Measurements from ENCODE around the gene SIPA1L3. TPM values are rescaled to one million over a fixed set of nuclear protein-coding genes. Genes with fewer than 3 reads are reported as not detected.
"Not testable (repeated sequence)": the region's sequence is repeated elsewhere in the genome, so short reads cannot be mapped to it uniquely, and the experiment has no call there.

The SIPA1L3 gene
- total RNA-seq, 1 donor from 2014 or later, result 77.2 TPM

DNA sequence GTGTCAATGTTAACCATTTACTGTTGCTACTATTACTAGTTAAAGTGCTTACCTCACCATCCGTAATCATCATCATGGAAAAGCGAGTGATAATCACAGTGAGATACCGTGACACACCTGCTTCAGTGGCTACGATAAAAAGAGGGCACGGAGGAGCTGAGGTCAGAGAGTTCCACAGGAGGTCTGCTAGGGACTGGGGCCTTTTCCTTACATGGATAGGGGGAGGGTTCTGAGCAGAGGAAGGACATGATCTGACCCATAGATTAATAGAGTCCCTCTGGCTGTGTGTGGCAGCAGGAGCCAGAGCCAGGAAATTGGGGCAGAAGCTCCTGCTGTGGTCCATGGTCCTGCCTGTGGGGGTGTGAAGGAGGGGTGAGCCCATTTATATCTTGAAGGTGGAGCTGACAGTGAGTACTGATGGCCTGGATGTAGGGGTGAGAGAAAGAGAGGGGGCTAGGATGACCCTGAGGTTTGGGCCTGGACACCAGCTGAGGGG is 136.7 kb downstream of the SIPA1L3 start:
- no peak for DNase-seq (ENCODE audit: low read depth)

DNA sequence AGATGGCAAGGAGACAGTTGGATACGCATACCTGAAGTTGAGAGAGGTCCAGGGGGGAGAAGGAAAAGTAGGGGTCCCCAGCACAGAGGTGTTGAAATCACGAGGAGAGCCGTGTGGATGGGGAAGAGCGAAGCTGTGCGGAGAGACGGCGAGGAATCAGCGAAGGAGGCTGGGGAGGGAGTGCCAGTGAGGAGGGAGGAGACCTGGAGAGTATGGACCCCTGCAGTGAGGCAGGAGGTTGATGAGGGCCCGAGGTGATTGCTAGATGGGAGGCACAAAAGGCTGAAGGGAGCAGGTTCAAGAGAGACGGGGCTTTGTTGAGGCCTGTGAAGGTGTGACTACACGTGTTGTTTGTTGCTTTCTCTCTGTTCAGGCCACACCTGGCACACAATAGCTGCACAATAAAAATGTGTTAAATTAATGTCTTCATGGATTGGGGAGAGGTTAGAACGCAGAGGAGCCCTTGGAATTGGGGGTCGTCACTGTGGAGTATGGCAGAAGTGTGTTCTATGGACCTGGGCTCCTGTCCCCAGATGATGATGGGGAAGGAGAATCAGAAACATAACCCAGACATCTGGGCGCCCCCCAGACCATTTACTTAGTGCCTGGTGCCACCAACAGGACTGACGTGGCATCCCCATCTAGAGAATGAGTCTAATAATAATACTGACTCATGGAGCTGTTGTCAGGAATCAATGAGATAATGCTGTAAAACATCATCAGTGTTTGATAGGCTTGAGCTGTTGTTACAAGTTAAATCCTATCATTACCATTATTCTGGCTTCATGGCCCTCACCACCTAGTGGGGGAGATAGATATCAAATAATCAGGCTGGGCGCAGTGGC is 137.5 kb downstream of the SIPA1L3 start:
- no peak for DNase-seq (ENCODE audit: low read depth)

DNA sequence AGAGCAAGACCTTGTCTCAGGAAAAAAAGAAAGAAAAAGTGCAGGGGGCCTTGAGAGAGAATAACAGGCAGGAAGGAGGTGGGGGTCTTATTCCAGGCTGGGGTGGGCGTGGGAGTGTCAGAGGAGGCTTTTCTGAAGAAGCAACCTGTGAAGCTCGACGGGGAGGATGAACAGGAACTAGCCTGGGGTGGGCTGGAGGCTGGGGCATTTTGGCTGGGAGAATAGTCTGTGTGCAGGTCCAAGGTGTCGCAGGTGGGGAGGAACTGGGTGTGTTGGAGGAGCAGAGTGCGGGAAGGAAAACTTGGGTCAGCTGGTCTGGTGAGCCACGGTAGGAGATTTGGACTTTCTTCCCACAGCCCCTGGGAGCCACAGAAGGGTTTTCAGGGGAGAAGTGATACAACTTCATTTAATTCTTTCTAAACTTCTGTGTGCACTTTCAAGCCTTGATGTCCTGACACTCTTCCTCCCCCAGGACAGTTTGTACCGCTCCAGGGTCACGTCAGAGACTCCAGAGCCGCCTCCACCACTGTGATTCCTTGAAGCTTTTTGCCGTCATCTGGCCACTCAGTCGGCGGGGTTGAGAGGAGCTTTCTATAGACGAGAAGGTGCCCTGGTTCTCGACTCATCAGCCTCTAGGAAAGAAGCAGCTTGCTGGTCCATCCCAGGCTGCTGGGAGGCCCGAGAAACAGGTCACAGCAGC is 138.7 kb downstream of the SIPA1L3 start:
- no peak for DNase-seq (ENCODE audit: low read depth)

DNA sequence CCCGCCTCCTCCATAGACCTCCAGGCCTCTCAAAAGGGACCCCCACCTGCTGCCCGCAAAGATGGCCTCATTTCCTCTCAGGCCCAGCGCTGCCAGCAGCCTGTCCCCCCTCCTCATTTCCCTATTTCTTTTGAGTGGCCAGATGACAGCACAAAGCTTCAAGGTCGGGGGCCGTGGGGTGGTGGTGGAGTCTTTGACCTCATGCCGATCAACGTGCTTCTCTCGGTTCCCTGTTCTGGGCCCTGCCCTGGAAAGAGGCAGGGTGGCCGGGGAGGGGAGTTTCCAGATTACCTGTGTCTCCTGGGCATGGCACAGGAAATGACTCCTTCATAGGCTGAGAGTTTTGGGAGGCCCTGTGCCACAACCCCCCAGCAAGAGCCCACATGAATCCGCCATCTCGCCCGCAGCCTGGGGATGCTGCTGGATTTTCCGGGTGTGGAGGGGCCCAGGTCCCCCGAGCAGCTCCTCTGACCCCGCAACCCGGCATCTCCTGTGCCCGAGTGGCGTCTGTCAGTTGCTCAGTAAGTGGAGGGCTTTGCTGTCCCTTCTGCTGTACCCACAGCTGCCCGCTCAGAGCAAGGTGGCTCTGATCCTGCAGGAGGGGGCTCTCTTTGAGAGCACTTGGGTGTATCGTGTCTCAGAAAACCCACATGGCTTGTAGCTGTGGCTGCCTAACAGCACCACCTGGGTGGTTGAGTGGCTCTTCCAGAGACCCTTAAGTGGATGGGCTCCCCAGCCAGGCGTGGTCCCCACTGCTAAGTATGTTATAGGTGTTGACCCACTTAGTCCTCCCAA is 139.4 kb downstream of the SIPA1L3 start:
- DNase-seq (ENCODE audit: low read depth), result no peak

DNA sequence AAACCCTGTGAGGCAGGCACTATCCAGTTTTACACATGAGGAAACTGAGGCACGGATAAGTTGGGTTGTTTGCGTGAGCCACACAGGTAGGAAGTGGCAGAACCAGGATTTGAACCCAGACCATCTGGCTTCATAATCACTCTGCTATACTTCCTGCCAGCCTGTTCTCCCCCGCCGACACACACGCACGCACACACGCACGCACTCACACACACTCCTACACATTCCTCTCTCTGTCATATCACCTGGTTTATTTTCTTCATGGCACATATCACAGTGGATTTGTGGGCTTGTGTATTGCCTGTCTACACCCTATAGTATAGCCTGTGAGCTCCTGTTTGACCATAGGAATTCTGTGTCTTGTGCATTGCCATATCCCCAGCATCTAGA is 140.0 kb downstream of the SIPA1L3 start:
- no peak for DNase-seq (ENCODE audit: low read depth)

DNA sequence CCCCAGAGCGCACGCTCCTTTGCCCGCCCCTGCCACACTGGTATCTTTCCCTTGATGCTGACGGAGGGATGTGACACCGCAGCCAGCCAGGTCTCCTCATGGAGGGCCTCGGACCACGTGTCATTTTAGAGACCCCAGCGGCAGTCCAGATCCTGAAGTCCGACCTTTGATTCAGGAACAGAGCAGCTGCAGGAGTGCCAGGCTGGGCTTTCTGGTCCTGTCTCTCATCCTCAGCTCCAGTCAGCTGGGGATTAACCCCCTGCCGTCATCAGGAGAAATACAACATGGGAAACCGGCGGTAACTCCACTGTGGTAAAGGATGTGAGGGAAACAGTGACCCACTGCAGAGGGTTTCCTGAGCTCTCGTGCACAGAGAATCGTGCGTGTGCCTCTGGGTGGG is 140.6 kb downstream of the SIPA1L3 start:
- no peak for DNase-seq (ENCODE audit: low read depth)

DNA sequence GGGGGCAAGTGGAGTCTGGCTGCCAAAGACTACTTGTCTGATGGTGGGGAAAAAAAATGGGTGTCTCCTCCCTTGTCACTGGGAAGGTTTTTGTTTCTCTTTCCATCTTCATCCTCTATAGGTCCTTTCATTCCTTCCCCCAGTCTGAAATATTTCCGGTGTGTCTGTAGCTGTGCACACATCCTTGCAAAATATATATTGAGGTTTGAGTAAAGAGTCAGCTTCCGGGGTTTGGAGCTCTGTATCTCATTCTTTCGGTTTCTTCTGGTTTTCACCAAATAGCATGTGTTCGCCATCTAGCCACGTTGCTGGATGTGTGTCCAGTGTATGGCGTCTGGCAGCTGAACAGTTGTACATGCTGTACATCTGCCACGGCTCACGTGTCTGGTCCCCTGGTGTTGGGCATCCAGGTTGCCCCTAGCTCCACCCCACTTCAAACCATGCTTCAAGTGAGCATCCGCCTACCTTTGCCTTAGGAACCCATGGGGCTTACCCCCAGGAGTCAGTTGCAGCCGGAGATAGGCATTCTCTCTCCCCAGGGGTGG is 142.2 kb downstream of the SIPA1L3 start:
- no peak for DNase-seq (ENCODE audit: low read depth)

DNA sequence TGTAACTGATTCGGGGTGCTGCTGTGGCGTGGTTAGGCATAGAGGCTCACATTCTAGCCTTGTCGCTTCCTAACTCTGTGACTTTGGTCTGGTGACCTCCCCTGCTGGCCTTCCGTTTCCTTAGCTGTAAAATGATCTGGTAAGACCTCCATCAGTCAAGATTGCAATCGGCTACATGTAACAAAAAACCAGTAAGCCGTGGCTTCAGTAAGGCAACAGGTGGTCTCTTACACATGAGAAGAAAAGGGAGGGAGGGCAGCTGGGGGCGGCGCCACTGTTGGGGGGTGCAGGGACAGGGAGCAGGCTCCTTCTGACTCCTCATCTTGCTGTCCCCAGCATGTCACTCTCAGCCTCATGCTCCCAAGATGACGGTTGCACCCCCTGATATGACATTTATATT is 148.0 kb downstream of the SIPA1L3 start:
- DNase-seq (ENCODE audit: low read depth), result no peak

DNA sequence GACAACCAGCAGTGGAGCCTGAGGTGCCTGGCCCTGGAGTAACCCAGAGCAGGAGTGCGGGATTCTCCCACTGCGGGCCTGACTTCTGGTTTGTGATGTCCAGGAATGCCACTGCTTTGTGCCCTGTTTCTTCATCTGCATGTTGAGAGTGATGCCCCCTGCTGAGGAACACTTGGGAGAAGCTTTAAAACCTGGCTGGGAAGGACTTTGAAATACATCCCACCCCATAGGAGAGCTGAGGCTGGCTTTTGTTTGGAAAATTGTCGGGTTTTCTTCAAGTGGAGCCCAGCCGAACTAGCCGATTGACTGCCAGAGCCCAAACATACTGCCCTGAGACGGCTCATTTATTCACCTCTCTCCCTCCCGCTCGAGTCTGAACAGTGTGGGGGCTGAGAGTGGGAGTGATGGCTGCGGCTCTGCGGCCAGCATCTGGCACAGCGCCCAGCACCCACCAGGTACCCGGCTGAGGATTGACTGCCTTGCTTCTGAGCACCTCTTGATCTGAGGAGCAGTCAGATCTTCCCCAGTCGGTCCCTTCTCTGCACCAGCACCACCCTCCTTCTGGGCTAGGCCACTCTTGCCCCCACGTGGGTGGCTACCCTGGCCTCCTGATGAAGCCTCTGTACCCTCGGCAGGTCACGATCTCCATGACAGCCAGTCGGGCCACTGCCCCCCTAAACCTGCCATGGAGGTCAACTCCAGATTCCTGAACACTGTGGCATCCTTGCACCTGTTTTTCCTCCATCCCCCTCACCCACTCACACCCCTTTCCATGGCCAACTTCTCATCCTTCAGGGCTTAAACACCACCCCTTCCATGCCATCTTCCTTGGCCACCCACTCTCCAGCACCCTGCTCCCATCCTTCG is 148.9 kb downstream of the SIPA1L3 start:
- DNase-seq (ENCODE audit: low read depth), result no peak

DNA sequence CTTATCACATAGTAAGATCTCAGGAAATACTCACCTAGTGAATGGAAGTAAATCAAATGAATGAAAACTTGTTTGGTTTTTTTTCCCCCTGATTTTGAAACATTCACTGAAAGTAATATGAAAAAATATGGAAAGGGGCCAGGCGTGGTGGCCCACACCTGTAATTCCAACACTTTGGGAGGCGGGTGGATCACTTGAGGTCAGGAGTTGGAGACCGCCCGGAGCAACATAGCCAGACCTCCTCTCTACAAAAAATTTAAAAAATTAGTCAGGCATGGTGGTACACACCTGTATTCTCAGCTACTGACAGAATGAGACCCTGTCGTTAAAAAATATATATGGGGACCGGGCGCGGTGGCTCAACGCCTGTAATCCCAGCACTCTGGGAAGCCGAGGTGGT is 149.6 kb downstream of the SIPA1L3 start:
- DNase-seq (ENCODE audit: low read depth), result no peak

DNA sequence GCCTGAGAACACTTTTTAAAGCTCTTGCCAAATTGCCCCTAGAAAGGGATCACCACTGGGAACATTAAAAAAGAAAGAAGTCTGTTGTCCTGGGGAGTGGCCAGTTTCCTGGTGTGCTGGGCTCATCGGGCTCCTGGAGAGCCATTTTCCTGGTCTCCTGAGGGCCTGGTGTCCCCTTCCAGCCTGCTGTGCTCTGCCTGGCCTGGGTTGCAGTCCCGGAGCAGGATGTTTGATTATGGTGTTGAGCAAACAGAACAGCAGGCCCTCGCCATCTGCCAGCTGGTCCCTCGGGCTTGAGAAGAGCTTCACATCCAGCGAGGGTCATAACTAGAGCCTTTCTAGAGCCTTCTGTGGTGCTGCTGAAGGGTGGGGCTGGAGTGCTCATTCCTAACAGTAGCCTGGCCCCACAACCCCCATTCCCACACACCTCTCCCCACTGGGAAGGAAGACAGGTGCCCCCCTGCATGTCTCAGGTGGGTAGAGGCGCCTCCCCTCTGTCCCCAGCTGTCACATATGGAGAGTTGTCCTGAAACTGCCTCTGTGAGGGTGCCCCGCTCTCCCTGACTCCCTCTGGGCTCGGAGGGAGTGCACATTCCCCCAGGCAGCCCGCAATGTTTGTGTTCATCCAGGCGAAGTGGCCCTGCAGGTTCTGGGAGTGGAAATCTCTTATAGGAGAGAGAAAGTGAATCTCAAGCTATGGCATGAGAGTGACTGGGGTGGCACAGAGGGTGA is 151.1 kb downstream of the SIPA1L3 start:
- DNase-seq (ENCODE audit: low read depth), result peak; percentile 51

DNA sequence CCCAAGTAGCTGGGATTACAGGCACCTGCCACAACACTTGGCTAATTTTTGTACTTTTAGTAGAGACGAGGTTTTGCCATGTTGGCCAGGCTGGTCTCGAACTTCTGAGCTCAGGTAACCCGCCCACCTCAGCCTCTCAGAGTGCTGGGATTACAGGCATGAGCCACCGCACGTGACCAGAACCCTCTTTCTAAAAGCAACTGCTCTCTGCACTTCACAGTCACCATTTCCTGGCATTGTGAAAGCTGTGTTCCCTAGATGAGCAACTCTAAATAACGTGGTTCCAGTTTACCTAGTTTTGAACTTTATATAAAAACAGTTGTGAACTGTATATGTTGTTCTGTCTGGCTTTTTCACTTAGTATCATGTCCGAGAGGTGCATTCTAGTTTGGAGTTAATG is 152.9 kb downstream of the SIPA1L3 start:
- peak; percentile 23 for DNase-seq (ENCODE audit: low read depth)

DNA sequence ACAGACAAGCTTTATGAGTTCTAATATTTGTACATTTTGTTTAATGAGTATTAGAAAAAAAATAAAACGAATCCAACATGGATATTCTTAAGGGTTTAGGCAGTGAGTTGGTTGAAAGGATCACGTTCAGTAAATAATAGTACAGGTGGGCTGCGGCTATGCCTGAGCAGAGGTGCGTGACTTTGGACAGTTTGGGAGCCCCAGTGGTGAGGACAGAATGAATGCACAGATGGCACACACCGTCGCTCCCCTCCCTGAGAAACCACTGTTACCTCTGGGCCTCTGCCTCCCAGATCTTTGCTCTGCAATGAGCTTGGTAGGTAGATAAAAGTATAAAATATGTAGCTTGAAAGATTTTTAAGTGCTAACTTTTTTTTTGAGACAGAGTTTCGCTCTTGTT is 153.3 kb downstream of the SIPA1L3 start:
- no peak for DNase-seq (ENCODE audit: low read depth)

DNA sequence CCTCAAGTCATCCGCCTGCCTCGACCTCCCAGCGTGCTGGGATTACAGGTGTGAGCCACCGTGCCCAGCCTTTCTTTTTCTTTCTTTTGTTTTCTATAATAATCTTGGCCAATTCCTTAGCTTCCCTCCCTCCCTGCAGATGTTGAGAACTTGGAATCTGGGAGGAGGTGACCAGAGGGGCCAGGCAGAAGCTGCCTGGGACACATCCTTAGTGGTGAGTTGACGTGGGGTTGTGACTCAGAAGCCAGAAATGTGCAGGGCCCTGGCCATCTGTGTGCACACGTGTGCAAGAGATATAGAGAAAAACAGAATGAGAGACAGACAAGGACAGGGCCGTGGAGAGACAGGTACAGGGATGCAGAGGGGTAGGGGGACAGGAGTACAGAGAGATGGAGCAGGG is 154.3 kb downstream of the SIPA1L3 start:
- peak; percentile 39 for DNase-seq (ENCODE audit: low read depth)

DNA sequence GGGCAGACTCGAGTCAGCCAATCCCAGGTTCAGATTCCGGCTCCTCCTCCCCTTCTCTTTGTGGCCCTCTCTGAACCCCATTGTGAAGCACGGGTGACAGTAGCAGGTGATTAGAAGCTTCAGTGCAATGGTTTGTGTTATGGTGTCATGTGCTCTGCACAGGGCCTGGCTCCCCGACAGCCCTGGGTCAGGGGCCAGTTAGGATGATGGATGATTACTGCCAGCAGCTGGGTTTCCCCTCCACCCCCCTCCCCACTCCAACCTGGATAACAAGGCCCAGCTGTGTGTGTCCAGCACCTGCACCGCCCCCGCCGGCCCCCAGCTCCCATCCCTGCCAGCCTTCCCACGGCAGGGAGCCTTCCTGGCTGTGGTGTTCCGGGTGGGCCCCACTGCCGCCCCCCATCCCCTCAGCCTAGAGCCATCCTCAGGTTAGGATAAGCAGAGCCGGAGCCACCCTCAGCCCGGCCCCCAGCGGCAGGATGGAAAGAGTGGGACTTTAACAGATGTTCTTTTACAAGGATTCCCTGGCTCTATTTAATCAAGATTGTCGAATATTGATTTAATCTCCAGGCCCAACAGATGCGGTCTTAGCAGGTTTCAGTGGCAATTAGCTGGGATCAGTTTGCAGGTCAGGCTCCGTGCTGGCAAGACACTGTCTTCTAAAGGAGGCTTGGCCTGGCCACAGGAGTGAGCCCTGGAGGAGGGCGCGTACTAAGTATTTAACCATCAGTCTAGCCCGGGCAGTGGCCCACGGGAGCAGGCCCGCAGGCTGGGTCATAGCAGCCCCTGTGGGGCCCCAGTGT is 156.2 kb downstream of the SIPA1L3 start:
- no peak for DNase-seq (ENCODE audit: low read depth)

DNA sequence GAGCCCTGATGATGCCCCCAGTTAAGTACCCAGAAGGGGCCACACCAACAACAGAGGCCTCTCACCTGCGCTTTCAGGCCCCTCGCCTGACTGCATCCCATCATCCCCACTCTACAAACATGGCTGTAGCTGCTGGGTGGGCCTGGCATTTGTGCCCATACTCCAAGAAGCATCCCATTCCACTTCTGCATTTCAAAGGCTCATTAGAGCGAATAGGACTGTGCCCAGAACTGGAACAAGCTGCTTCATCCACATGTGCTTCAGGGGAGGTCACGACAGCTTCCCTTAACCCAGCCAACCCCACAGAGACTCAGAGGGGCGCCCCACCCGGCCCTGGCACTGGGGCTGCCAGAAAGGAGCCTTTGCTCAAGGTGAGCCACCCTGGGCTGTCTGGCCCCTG is 156.9 kb downstream of the SIPA1L3 start:
- DNase-seq (ENCODE audit: low read depth), result peak; percentile 52

DNA sequence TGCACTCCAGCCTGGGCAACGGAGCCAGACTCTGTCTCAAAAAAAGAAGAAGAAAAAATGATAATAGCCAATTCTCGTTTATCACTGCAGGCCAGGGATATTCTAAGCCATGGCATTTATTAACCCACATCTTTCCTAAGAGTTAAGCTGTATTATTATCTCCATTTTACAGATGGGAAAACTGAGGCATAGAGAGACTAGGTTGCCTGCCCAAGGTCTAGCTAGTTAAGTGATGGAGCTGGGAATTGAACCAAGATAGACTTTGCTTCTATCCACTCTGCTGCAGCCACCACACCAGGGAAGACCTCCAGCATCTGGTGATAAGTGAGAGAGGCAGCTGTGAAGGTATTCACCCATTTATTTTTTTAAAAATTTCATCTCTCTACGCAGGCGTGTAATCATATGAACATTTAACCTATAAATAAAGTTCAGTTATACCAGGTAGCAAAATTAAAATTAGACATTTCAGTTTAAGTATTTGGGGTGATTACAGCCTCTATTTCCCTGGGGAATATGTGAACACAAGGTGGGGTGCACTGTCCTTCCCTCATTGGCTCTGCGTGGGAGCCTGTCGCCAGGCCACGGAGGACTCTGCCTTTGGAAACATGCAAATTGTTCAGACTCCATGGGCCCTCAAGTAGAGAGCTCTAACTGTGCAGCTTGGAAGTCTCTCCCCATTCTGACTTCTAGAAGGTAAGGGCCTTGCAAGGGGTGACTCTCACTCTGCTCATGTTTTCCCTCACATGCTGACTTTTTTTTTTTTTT is 157.8 kb downstream of the SIPA1L3 start:
- no peak for DNase-seq (ENCODE audit: low read depth)

DNA sequence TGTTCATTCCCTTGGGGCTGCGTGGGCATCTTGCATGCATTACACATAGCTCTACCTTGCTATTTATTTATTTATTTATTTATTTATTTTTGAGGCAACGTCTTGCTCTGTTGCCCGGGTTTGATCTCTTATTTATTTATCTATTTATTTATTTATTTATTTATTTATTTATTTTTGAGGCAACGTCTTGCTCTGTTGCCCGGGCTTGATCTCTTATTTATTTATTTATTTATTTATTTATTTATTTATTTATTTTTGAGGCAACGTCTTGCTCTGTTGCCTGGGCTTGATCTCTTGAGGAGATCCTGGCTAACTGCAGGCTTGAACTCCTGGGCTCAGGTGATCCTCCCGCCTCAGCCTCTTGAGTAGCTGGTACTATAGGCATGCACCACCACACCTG is 158.8 kb downstream of the SIPA1L3 start:
- DNase-seq (ENCODE audit: low read depth), result not testable (repeated sequence)

DNA sequence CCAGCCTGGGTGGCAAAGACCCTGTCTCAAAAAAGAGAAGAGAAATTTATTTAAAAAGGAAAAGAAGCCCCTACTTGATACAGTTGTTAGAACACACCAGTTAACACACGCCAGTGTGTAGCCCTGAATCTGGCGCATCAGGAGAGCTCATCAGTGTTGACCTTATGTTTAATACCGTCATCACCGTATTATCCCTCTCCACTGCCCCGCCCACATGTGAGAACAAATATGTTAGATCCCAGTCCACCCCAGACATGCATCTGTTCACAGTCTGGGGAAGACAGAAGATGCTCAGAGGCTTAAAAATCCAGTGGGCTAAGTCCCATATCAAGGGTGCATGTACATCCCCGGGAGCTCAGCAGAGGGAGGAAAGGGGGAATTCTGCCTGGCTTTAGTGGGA is 161.8 kb downstream of the SIPA1L3 start:
- no peak for DNase-seq (ENCODE audit: low read depth)
